Bronchial epithelial cell (primary cell): ENCODE results near the gene GPC1. TPM values are rescaled to one million over a fixed set of nuclear protein-coding genes. Genes with fewer than 3 reads are reported as not detected.

Experiments used
- DNase-seq: peaks from one replicate; pipeline ENCODE4 v3.0.0-alpha.2; 2010; ENCODE audit warnings: low read depth
- FAIRE-seq: peaks from 2 replicates; lab custom pipeline; 2011; peaks lifted over from hg19 to GRCh38; lab: Jason Lieb, UNC
- H3K27me3 ChIP-seq: 2 replicates; pipeline ENCODE4 v1.5.1; 2011; ENCODE audit warnings: low read length; ENCODE audit not compliant: control insufficient read depth, insufficient read depth
- H3K36me3 ChIP-seq: 2 replicates; pipeline ENCODE4 v1.5.1; 2011; ENCODE audit warnings: low read length; ENCODE audit not compliant: control insufficient read depth, insufficient read depth
- H3K4me3 ChIP-seq: 2 replicates; pipeline ENCODE4 v1.5.1; 2011; ENCODE audit warnings: mild to moderate bottlenecking, low read depth, low read length, control low read depth
- CTCF ChIP-seq: IDR thresholded peaks from 2 replicates; pipeline ENCODE4 v1.5.1; 2011; ENCODE audit warnings: mild to moderate bottlenecking, moderate library complexity, low read length, control low read depth, inconsistent platforms; ENCODE audit not compliant: insufficient read depth, severe bottlenecking
- total RNA-seq: library from RNA; depleted of rRNA; stranded (reverse); fragments of >200 nt; gene quantifications from 2 replicates; pipeline ENCODE4 v1.2.1, GENCODE V29; 2014

The GPC1 gene
- total RNA-seq, 1 donor from 2014 or later = 65.8 TPM

GRCh38 chr2:240462707-240463273 lies 27.3 kb downstream of the GPC1 start:
- Histone ChIP-seq H3K36me3 (peaks cover 48% of the 10 kb centered on the region), H3K4me3 (no peak overlapping the region), H3K27me3 (no peaks in the 10 kb centered on the region)
- no peak for FAIRE-seq
- TF ChIP-seq CTCF = no peak
- DNase-seq = no peak

GRCh38 chr2:240463274-240463865 lies 27.9 kb downstream of the GPC1 start:
- Histone ChIP-seq H3K36me3 (peaks cover 46% of the 10 kb centered on the region), H3K27me3 (no peaks in the 10 kb centered on the region), H3K4me3 (no peak overlapping the region)
- no peak for TF ChIP-seq CTCF
- no peak for FAIRE-seq
- DNase-seq = no peak

GRCh38 chr2:240463866-240464481 lies 28.5 kb downstream of the GPC1 start:
- Histone ChIP-seq H3K36me3 (peaks cover 44% of the 10 kb centered on the region), H3K27me3 (no peaks in the 10 kb centered on the region), H3K4me3 (no peak overlapping the region)
- TF ChIP-seq CTCF = no peak
- peak; percentile 98 for FAIRE-seq
- DNase-seq = no peak

GRCh38 chr2:240464514-240465241 lies 29.2 kb downstream of the GPC1 start:
- no peak for TF ChIP-seq CTCF
- Histone ChIP-seq H3K36me3 (peaks cover 39% of the 10 kb centered on the region), H3K27me3 (no peaks in the 10 kb centered on the region), H3K4me3 (no peak overlapping the region)
- DNase-seq = no peak
- FAIRE-seq = no peak

GRCh38 chr2:240465268-240465764 lies 29.9 kb downstream of the GPC1 start:
- Histone ChIP-seq H3K36me3 (peaks cover 33% of the 10 kb centered on the region), H3K4me3 (no peak overlapping the region), H3K27me3 (no peaks in the 10 kb centered on the region)
- no peak for TF ChIP-seq CTCF
- DNase-seq (no peak), FAIRE-seq (peak; percentile 55)
